HepG2 (cell line): ENCODE measurements around the gene CNNM1. TPM values are rescaled to one million over a fixed set of nuclear protein-coding genes. Genes with fewer than 3 reads are reported as not detected.

Experiments used
- CHD2 ChIP-seq: IDR thresholded peaks from 2 replicates; pipeline ENCODE4 v1.6.1; 2011; ENCODE audit warnings: low read depth, low read length, improper control_type of control experiment
- GFI1 ChIP-seq: sonication (generic); formaldehyde crosslinking; IDR thresholded peaks from 2 replicates; pipeline ENCODE4 v1.5.0; 2020; ENCODE audit warnings: missing genetic modification reagents, mild to moderate bottlenecking, borderline replicate concordance
- HNF4A ChIP-seq: sonication (generic); formaldehyde crosslinking; IDR thresholded peaks from 2 replicates; pipeline ENCODE4 v1.4.0; 2020; ENCODE audit warnings: missing genetic modification reagents
- IRX3 ChIP-seq: sonication (generic); formaldehyde crosslinking; IDR thresholded peaks from 2 replicates; pipeline ENCODE4 v1.8.1; 2023; ENCODE audit warnings: mild to moderate bottlenecking, low read depth, missing genetic modification reagents, borderline replicate concordance
- KMT2A ChIP-seq: sonication (generic); formaldehyde crosslinking; IDR thresholded peaks from 2 replicates; pipeline ENCODE4 v1.4.0; 2020; ENCODE audit warnings: missing genetic modification reagents
- NBN ChIP-seq: fragments of 450-650 bp; conservative IDR thresholded peaks from 2 replicates; pipeline ENCODE4 v1.6.1; 2017
- RARG ChIP-seq: sonication (generic); formaldehyde crosslinking; IDR thresholded peaks from 2 replicates; pipeline ENCODE4 v1.4.0; 2020; ENCODE audit warnings: low read depth, mild to moderate bottlenecking, missing genetic modification reagents
- SCMH1 ChIP-seq: sonication (generic); formaldehyde crosslinking; IDR thresholded peaks from 2 replicates; pipeline ENCODE4 v1.9.0; 2021; ENCODE audit warnings: missing genetic modification reagents, mild to moderate bottlenecking, borderline replicate concordance
- TCF7 ChIP-seq: sonication (generic); IDR thresholded peaks from 2 replicates; pipeline ENCODE4 v1.6.1; 2016; ENCODE audit warnings: antibody characterized with exemption, low read depth
- ZFP37 ChIP-seq: sonication (generic); formaldehyde crosslinking; IDR thresholded peaks from 2 replicates; pipeline ENCODE4 v1.4.0; 2020; ENCODE audit warnings: missing genetic modification reagents, borderline replicate concordance
- ZNF207 ChIP-seq: fragments of 450-650 bp; IDR thresholded peaks from 2 replicates; pipeline ENCODE4 v1.6.1; 2016; ENCODE audit warnings: antibody characterized with exemption, borderline replicate concordance
- ZNF230 ChIP-seq: sonication (generic); formaldehyde crosslinking; IDR thresholded peaks from 2 replicates; pipeline ENCODE4 v1.4.0; 2020; ENCODE audit warnings: mild to moderate bottlenecking, missing genetic modification reagents
- ZNF343 ChIP-seq: sonication (generic); formaldehyde crosslinking; IDR thresholded peaks from 2 replicates; pipeline ENCODE4 v1.4.0; 2020; ENCODE audit warnings: mild to moderate bottlenecking, missing genetic modification reagents
- ZNF713 ChIP-seq: sonication (generic); formaldehyde crosslinking; IDR thresholded peaks from 2 replicates; pipeline ENCODE4 v1.4.0; 2020; ENCODE audit warnings: mild to moderate bottlenecking, missing genetic modification reagents
- ZNF737 ChIP-seq: sonication (generic); formaldehyde crosslinking; IDR thresholded peaks from 2 replicates; pipeline ENCODE4 v1.5.0; 2020; ENCODE audit warnings: missing genetic modification reagents, mild to moderate bottlenecking, borderline replicate concordance
- ZNF878 ChIP-seq: sonication (generic); formaldehyde crosslinking; IDR thresholded peaks from 2 replicates; pipeline ENCODE4 v1.8.1; 2023; ENCODE audit warnings: mild to moderate bottlenecking, missing genetic modification reagents, moderate library complexity
- polyA plus RNA-seq, 8 experiments: library from polyadenylated mRNA; depleted of rRNA in 3 of 8; stranded (reverse) in 7 of 8; unstranded in 1 of 8; fragments of >200 nt; fragmentation: Illumina TruSeq in 4 of 8; extraction: Trizol in 4 of 8; gene quantifications; 2 replicates each; pipeline versions ENCODE4 v1.2.1 to v1.2.3, GENCODE V29; 2011 to 2016; ENCODE audit warnings: low read depth in 4 of 8, missing spikeins in 1 of 8, mixed read lengths in 1 of 8; ENCODE audit not compliant: insufficient read depth in 1 of 8
- total RNA-seq, 5 experiments: library from RNA; depleted of rRNA; stranded (reverse); fragments of >200 nt; fragmentation: Illumina TruSeq; extraction: Trizol; gene quantifications; 2 replicates each; pipeline ENCODE4 v1.2.3, GENCODE V29; 2016; ENCODE audit warnings: low read depth in 1 of 5
- TF ChIP-seq, protein P1 (sequence below): sonication (generic); formaldehyde crosslinking; IDR thresholded peaks from 2 replicates; pipeline ENCODE4 v1.5.0; 2020; ENCODE audit warnings: mild to moderate bottlenecking, missing genetic modification reagents
- TF ChIP-seq, protein P2 (sequence below): sonication (generic); formaldehyde crosslinking; conservative IDR thresholded peaks from 2 replicates; pipeline ENCODE4 v1.5.0; 2020; ENCODE audit warnings: missing genetic modification reagents
- TF ChIP-seq, protein P3 (sequence below): sonication (generic); formaldehyde crosslinking; IDR thresholded peaks from 2 replicates; pipeline ENCODE4 v1.4.0; 2020; ENCODE audit warnings: missing genetic modification reagents
- TF ChIP-seq, protein P4 (sequence below): IDR thresholded peaks from 2 replicates; pipeline ENCODE4 v1.6.1; 2016; ENCODE audit warnings: mild to moderate bottlenecking, missing biosample characterization, missing genetic modification reagents

Gene CNNM1
- total and polyA plus RNA-seq, 2 of the 13 experiments (the other 11 are each of a cell fraction or from before 2014, with no cell fraction given), result 4.3 to 9.6 TPM

DNA sequence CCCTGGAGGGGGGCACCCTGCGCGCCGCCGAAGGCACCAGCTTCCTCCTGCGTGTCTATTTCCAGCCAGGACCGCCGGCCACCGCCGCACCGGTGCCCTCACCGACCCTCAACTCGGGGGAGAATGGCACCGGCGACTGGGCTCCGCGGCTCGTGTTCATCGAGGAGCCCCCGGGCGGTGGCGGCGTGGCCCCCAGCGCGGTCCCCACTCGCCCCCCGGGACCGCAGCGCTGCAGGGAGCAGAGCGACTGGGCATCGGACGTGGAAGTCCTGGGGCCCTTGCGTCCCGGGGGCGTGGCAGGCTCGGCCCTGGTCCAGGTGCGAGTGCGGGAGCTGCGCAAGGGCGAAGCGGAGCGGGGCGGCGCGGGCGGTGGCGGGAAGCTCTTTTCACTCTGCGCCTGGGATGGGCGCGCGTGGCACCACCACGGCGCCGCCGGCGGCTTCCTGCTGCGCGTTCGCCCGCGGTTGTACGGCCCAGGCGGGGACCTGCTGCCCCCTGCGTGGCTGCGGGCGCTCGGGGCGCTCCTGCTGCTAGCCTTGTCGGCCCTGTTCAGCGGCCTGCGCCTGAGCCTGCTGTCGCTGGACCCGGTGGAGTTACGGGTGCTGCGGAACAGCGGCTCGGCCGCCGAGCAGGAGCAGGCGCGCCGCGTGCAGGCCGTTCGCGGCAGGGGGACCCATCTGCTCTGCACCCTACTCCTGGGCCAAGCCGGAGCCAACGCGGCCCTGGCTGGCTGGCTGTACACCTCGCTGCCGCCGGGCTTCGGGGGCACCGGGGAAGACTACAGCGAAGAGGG, 594 bp downstream of the CNNM1 start (continued):
- TF ChIP-seq RARG (CRISPR knock-in tag) (no peak), HNF4A (CRISPR knock-in tag) (no peak), SCMH1 (CRISPR knock-in tag) (no peak), TCF7 (no peak), KMT2A (peak; percentile 29; the same call in 1 of the 2 replicates), ZNF343 (CRISPR knock-in tag) (0 out of 2 replicates have a peak, but pooled peaks have one; percentile 10), ZNF737 (CRISPR knock-in tag) (no peak), ZNF878 (CRISPR knock-in tag) (no peak), NBN (no peak), ZNF230 (CRISPR knock-in tag) (peak; percentile 84; the same call in 1 of the 2 replicates), IRX3 (CRISPR knock-in tag) (0 out of 2 replicates have a peak, but pooled peaks have one; percentile 56), ZFP37 (CRISPR knock-in tag) (no peak), GFI1 (CRISPR knock-in tag) (0 out of 2 replicates have a peak, but pooled peaks have one; percentile 25), ZNF207 (no peak), CHD2 (no peak), ZNF713 (CRISPR knock-in tag) (no peak)
- TF ChIP-seq, protein P1, sequence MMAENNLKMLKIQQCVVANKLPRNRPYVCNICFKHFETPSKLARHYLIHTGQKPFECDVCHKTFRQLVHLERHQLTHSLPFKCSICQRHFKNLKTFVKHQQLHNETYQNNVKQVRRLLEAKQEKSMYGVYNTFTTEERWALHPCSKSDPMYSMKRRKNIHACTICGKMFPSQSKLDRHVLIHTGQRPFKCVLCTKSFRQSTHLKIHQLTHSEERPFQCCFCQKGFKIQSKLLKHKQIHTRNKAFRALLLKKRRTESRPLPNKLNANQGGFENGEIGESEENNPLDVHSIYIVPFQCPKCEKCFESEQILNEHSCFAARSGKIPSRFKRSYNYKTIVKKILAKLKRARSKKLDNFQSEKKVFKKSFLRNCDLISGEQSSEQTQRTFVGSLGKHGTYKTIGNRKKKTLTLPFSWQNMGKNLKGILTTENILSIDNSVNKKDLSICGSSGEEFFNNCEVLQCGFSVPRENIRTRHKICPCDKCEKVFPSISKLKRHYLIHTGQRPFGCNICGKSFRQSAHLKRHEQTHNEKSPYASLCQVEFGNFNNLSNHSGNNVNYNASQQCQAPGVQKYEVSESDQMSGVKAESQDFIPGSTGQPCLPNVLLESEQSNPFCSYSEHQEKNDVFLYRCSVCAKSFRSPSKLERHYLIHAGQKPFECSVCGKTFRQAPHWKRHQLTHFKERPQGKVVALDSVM (CRISPR knock-in tag), result no peak
- TF ChIP-seq, protein P2, sequence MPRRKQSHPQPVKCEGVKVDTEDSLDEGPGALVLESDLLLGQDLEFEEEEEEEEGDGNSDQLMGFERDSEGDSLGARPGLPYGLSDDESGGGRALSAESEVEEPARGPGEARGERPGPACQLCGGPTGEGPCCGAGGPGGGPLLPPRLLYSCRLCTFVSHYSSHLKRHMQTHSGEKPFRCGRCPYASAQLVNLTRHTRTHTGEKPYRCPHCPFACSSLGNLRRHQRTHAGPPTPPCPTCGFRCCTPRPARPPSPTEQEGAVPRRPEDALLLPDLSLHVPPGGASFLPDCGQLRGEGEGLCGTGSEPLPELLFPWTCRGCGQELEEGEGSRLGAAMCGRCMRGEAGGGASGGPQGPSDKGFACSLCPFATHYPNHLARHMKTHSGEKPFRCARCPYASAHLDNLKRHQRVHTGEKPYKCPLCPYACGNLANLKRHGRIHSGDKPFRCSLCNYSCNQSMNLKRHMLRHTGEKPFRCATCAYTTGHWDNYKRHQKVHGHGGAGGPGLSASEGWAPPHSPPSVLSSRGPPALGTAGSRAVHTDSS (CRISPR knock-in tag), result no peak
- TF ChIP-seq, protein P3, sequence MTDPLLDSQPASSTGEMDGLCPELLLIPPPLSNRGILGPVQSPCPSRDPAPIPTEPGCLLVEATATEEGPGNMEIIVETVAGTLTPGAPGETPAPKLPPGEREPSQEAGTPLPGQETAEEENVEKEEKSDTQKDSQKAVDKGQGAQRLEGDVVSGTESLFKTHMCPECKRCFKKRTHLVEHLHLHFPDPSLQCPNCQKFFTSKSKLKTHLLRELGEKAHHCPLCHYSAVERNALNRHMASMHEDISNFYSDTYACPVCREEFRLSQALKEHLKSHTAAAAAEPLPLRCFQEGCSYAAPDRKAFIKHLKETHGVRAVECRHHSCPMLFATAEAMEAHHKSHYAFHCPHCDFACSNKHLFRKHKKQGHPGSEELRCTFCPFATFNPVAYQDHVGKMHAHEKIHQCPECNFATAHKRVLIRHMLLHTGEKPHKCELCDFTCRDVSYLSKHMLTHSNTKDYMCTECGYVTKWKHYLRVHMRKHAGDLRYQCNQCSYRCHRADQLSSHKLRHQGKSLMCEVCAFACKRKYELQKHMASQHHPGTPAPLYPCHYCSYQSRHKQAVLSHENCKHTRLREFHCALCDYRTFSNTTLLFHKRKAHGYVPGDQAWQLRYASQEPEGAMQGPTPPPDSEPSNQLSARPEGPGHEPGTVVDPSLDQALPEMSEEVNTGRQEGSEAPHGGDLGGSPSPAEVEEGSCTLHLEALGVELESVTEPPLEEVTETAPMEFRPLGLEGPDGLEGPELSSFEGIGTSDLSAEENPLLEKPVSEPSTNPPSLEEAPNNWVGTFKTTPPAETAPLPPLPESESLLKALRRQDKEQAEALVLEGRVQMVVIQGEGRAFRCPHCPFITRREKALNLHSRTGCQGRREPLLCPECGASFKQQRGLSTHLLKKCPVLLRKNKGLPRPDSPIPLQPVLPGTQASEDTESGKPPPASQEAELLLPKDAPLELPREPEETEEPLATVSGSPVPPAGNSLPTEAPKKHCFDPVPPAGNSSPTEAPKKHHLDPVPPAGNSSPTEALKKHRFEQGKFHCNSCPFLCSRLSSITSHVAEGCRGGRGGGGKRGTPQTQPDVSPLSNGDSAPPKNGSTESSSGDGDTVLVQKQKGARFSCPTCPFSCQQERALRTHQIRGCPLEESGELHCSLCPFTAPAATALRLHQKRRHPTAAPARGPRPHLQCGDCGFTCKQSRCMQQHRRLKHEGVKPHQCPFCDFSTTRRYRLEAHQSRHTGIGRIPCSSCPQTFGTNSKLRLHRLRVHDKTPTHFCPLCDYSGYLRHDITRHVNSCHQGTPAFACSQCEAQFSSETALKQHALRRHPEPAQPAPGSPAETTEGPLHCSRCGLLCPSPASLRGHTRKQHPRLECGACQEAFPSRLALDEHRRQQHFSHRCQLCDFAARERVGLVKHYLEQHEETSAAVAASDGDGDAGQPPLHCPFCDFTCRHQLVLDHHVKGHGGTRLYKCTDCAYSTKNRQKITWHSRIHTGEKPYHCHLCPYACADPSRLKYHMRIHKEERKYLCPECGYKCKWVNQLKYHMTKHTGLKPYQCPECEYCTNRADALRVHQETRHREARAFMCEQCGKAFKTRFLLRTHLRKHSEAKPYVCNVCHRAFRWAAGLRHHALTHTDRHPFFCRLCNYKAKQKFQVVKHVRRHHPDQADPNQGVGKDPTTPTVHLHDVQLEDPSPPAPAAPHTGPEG (CRISPR knock-in tag), result peak; percentile 71
- TF ChIP-seq, protein P4, sequence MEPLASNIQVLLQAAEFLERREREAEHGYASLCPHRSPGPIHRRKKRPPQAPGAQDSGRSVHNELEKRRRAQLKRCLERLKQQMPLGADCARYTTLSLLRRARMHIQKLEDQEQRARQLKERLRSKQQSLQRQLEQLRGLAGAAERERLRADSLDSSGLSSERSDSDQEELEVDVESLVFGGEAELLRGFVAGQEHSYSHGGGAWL (CRISPR knock-in tag), result no peak; the same call in 1 of the 2 replicates
- TF ChIP-seq, all 625 proteins: peak for 132
